Prostate gland (tissue), 2 donors: Measurements from ENCODE around the gene RNU1-1. TPM values are rescaled to one million over a fixed set of nuclear protein-coding genes. Genes with fewer than 3 reads are reported as not detected.

Experiments used
- DNase-seq: peaks from one replicate; pipeline ENCODE4 v3.0.0-alpha.2; 2019; ENCODE audit warnings: low spot score
- H3K27ac ChIP-seq, 2 donors: fragments of 200-600 bp; sonication (generic); 2 replicates each; pipeline ENCODE4 v1.5.1; 2017 to 2019
- H3K27me3 ChIP-seq: fragments of 200-600 bp; sonication (generic); replicated peaks from 2 replicates; pipeline ENCODE4 v1.5.1; 2019; ENCODE audit not compliant: insufficient read depth
- H3K36me3 ChIP-seq, 2 donors: fragments of 200-600 bp; sonication (generic); 1 replicate in 1 of 2; 2 replicates in 1 of 2; pipeline versions ENCODE4 v1.5.1 to v1.8.1; 2017 to 2019
- H3K4me1 ChIP-seq: fragments of 200-600 bp; sonication (generic); replicated peaks from 2 replicates; pipeline ENCODE4 v1.5.1; 2019
- H3K4me3 ChIP-seq, 2 donors: fragments of 200-600 bp; sonication (generic); 2 replicates each; pipeline ENCODE4 v1.5.1; 2017 to 2019
- H3K9me3 ChIP-seq: fragments of 200-600 bp; sonication (generic); 2 replicates; pipeline ENCODE4 v1.5.1; 2017
- POLR2A ChIP-seq: fragments of 450-650 bp; IDR thresholded peaks from one replicate; pipeline ENCODE4 v1.6.1; 2016; ENCODE audit warnings: antibody characterized with exemption, mild to moderate bottlenecking
- POLR2AphosphoS5 ChIP-seq: sonication (generic); formaldehyde crosslinking; IDR thresholded peaks from one replicate; pipeline ENCODE4 v1.6.1; 2017; ENCODE audit warnings: antibody characterized with exemption
- WGBS: methylation state at CpG from one replicate; pipeline ENCODE4 v1.1.5; 2018; 5-methylcytosine and 5-hydroxymethylcytosine counted together
- intact Hi-C: fragments of 100-400 bp; cut with DNase I; formaldehyde crosslinking; loops from one replicate; pipeline ENCODE4 v1.14.2; 2022
- small RNA-seq, 2 donors: library from RNA; depleted of rRNA; stranded (forward); fragments of <200 nt; gene quantifications; one replicate each; pipeline ENCODE3, GENCODE V24; 2016
- total RNA-seq, 2 donors: library from RNA; depleted of rRNA; stranded (reverse); fragments of >200 nt; gene quantifications; one replicate each; pipeline ENCODE4 v1.1.0, GENCODE V29; 2016
- TF ChIP-seq, protein P1 (sequence below), 4 experiments: fragments of 200-600 bp in 2 of 4; fragments of 450-650 bp in 2 of 4; sonication (generic) in 2 of 4; IDR thresholded peaks; 1 replicate in 3 of 4; 2 replicates in 1 of 4; pipeline ENCODE4 v1.5.1; 2016 to 2019; ENCODE audit warnings: antibody characterized with exemption in 4 of 4, mild to moderate bottlenecking in 2 of 4, moderate library complexity in 2 of 4

The RNU1-1 gene
- total RNA-seq, 2 donors from 2014 or later, result under 0.01 TPM

GRCh38 chr1:16464917-16465625 lies 49.0 kb downstream of the RNU1-1 start:
- intact Hi-C loops, result no loop called here
- 88% methylated on average over 21 of the region's 21 CpGs for WGBS

More at GRCh38 chr1:16464917-16465625, 49.0 kb downstream of the RNU1-1 start:
- Histone ChIP-seq H3K36me3 (no peaks in the 10 kb centered on the region), H3K27ac (no peak overlapping the region), H3K27me3 (no peaks in the 10 kb centered on the region), H3K4me1 (no peaks in the 10 kb centered on the region), H3K4me3 (no peak overlapping the region), H3K9me3 (no peaks in the 10 kb centered on the region)
- TF ChIP-seq POLR2A (no peak), POLR2AphosphoS5 (no peak)
- TF ChIP-seq, protein P1, sequence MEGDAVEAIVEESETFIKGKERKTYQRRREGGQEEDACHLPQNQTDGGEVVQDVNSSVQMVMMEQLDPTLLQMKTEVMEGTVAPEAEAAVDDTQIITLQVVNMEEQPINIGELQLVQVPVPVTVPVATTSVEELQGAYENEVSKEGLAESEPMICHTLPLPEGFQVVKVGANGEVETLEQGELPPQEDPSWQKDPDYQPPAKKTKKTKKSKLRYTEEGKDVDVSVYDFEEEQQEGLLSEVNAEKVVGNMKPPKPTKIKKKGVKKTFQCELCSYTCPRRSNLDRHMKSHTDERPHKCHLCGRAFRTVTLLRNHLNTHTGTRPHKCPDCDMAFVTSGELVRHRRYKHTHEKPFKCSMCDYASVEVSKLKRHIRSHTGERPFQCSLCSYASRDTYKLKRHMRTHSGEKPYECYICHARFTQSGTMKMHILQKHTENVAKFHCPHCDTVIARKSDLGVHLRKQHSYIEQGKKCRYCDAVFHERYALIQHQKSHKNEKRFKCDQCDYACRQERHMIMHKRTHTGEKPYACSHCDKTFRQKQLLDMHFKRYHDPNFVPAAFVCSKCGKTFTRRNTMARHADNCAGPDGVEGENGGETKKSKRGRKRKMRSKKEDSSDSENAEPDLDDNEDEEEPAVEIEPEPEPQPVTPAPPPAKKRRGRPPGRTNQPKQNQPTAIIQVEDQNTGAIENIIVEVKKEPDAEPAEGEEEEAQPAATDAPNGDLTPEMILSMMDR (IDR thresholded peaks at IDR 0.05), result no peak
- DNase-seq, result no peak

Small RNA genes within 50 kb of the gene (small RNA-seq; reads per million reads assigned to genes)
- gene RNU1-1 (0 reads per million in 2 donors), gene RNU1-6P (0 reads per million in 2 donors)

Other genes starting within 250 kb of the RNU1-1 start
- 10 to 100 TPM; 26.6 to 52.6 TPM for gene FBXO42, start 161.8 kb downstream of the RNU1-1 start, total RNA-seq
- 10 to 100 TPM; 64.8 to 78.6 TPM for gene SZRD1, start 147.0 kb downstream of the RNU1-1 start, total RNA-seq
- not detected for gene SPATA21, start 76.9 kb downstream of the RNU1-1 start, total RNA-seq
- 100 to 1,000 TPM in 1 of 2 donors, 10 to 100 TPM in 1; 43.7 to 106 TPM for gene NECAP2, start 73.6 kb downstream of the RNU1-1 start, total RNA-seq
- gene NBPF1, start 99.3 kb upstream of the RNU1-1 start, total RNA-seq, result 10 to 100 TPM; 29.9 to 58.6 TPM
- under 1 TPM; under 0.01 TPM for gene RNU1-3, start 152.7 kb upstream of the RNU1-1 start, total RNA-seq
- gene RNU1-4, start 226.2 kb upstream of the RNU1-1 start, total RNA-seq, result under 1 TPM; under 0.01 TPM